ENCODE results near the gene SPAST.
A peak's percentile ranks its signal among the peaks of the same experiment; 100 is the strongest.
"Not testable (repeated sequence)": the region's sequence is repeated elsewhere in the genome, so short reads cannot be mapped to it uniquely, and the experiment has no call there.

The SPAST gene
- total RNA-seq = 46.0 reads per million, percentile 66 among the genes with 10 or more reads in this experiment

- DNase-seq = peak; percentile 94
These were observed at the start of gene SPAST for GRCh38 chr2:32063310-32064020. Gene SPAST, plus strand, starts transcription at chr2:32063556. Its CDS starts 276 bp downstream, at chr2:32063832.

- DNase-seq = not testable (repeated sequence)
These were observed 44.4 kb upstream of the SPAST start for GRCh38 chr2:32018789-32019482.

DNA sequence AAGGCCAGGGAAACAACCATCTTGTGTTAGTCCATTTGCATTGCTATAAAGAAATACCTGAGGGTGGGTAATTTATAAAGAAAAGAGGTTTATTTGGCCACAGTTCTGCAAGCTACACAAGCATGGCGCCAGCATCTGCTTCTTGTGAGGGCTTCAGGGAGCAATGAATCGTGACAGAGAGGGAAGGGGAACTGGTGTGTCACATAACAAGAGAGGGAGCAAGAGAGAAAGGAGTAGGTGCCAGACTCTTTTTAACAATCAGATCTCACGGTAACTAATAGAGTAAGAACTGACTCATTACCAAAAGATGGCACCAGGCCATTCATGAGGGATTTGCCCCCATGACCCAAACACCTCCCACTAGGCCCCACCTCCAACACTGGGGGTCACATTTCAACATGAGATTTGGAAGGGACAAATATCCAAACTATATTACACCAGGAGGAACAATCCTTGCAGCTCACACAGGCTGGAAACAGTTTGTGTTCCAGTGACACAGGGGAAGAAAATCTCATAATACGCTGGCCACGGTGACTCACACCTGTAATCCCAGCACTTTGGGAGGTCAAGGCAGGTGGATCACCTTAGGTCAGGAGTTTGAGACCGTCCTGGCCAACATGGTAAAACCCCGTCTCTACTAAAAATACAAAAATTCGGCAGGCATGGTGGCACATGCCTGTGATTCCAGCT, 29.0 kb upstream of the SPAST start:
- DNase-seq = not testable (repeated sequence)

DNA sequence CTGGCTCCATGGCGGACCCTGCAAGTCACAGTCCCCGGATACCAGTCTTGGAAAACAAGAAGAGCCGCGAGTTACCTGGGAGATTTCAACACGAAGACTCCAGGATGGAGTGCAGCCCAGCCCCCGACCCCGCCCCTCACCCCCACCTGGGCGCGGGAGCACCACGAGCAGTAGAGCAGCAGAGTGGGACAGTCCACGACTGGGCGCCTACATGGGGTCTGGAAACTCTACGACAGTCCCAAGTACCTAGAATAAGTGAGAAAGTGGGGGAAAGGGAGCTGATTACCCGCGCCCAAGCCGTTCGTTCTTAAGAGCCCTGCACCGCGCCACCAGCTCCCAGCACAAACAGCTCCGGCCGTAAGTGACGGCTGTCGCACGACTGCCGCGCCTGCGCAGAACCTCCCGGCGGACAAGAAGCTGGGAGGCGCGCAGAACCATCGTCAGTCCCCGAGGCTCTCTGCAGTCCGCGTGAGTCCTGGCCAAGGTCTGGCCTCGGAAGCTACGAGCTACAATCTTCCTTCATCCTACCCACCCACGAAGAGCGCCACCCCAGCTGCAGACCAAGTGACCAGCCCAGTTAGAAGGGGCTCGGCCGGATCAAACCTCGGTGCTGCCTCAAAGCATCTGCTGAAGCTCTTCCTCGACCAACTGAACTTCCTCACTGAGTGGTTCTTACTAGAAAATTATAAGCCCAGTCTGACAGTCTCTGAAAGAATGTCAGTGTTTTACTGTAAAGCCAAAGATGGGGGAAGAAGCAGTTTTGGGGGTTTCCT, 23.7 kb upstream of the SPAST start, which contains the start of gene DPY30:
Gene DPY30, minus strand, starts transcription at position 359 of the 773 bp plus-strand sequence. Its CDS starts 349 bp downstream, at position 10.
- peak; percentile 87 for DNase-seq

DNA sequence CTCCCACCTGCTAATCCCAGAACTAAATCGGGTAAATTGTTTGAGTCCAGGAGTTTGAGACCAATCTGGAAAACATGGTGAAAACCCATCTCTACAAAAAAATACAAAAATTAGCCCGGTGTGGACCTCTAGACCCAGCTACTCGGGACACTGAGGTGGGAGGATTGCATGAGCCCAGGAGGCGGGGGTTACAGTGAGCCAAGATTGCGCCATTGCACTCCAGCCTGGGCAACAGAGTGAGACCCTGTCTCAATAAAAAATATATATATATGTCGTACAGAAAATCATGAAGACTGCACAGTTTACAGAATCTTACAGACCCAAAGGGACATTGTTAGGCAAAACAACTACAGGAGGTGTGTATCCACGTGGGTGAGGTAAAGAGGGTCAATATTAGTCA, 19.8 kb upstream of the SPAST start:
- DNase-seq = no peak

DNA sequence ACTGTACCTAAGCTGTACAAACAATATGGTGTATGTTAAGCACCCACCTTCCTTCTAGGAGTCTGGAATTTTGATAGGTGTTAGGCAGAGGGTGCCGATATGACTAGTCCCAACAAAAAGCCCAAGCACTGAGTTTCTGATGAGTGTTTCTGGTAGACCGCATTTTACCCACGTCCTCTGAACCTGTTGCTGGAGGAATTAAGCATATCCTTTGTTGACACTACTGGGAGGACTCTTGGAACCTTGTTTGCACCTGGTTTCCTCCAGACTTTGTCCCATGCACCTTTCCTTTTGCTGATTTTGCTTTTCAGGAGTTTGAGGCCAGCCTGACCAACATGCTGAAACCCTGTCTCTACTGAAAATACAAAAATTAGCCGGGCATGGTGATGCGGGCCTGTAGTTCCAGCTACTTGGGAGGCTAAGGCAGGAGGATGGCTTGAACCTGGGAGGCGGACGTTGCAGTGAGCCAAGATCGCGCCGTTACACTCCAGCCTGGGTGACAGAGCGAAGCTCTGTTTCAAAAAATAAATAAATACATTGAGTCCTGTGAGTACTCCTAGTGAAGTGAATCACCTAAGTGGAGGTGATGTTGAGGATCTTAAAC, 11.4 kb upstream of the SPAST start:
- no peak for DNase-seq

DNA sequence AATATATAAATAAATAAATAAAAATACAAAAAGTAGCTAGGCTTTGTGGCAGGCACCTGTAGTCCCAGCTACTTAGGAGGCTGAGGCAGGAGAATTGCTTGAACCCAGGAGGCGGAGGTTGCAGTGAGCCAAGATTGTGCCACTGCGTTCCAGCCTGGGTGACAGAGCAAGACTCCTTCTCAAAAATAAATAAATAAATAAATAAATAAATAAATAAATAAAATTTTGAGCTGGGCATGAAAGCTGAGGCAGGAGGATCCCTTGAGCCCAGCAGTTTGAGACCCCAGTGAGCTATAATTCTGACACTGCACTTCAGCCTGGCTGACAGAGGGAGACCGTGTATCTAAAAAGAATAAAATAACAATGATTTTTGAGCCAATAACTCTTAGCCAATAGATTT, 8.8 kb upstream of the SPAST start:
- DNase-seq = not testable (repeated sequence)

GRCh38 chr2:32058130-32058529, 5.2 kb upstream of the SPAST start:
- no peak for DNase-seq

DNA sequence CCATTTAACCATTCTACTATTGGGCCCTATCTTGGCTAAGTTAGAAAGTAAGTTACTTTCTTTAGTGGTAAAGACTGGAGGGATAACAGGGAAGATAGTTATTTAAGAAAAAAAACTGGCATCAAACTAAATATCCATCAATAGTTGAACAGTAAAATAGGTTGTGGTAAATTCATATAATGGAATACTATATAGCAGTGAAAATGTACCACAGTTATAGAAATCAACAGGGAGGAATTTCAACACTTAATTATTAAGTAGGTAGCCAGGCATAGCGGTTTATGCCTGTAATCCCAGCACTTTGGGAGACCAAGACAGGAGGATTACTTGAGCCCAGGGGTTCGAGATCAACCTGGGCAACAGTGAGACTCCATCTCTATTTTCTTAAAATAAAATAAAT, 3.1 kb upstream of the SPAST start:
- no peak for DNase-seq

DNA sequence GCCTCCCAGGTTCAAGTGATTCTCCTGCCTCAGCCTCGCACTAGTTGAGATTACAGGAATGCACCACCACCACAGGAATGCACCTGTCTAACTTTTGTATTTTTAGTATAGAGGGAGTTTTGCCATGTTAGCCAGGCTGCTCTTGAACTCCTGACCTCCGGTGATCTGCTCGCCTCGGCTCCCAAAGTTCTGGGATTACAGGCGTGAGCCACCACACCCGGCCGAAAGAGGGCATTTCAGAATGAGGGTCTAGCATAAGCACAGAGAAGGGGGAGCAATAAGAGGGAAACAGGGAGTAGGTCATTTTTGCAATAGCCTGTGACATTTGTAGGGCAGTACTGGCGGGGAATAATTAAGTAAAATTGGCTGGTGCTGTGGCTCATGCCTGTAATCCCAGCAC, 1.9 kb upstream of the SPAST start:
- DNase-seq = no peak

DNA sequence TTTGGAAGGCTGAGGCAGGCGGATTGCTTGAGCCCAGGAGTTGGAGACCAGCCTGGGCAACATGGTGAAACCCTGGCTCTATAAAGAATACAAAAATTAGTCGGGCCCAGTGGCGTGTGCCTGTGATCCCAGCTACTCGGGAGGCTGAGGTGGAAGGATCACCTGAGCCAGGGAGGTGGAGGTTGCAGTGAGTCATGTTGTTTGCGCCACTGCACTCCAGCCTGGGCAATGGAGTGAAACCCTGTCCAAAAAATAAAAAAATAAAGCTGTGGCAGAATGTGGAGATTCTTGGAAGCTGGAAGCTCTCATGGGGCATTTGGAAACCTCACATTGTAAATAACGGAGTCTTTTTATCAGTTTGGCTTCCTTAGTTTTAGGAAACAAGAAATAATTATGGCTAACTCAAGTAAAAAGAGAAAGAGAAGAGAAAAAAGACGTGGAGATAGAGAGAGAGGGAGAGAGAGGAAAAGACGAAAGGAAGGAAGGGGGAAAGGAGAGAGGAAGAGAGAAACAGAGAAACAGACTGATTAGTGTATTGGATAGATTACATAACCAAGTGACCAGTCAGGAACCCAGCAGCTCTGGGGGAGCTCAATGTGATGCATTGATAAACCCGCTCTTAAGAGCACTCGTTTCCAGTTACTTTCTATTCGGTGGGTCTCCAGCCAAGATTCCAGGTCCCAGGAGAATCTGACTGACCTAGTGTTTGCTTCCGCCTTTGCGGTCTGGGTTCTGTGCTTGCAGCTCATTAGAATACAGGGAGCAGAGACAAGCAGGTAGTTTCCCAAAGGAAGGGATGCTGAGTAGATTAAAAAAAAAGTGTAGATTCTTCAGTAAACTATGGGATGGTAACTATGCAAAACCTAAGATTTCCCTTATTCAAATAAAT, 1.1 kb upstream of the SPAST start:
- DNase-seq = no peak

DNA sequence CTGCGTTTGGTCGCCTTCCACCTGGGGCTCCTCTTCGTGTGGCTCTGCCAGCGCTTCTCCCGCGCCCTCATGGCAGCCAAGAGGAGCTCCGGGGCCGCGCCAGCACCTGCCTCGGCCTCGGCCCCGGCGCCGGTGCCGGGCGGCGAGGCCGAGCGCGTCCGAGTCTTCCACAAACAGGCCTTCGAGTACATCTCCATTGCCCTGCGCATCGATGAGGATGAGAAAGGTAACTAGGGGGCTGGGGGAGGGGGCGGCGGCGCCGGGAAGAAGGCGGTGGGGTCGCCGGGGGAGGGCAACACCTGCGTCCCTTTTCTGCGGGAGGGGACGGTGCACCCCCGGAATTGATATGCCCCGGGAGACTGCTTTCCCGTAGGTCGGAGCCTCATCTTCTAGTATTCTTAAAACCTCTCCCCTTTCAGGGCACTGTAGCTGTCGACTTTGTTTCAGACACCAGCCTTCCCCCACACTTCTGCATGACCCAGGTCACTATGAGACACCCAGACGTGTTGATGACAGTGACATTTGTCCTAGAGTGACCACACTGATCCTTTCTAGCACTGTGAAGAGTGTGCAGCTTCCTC, 755 bp downstream of the SPAST start:
- no peak for DNase-seq

DNA sequence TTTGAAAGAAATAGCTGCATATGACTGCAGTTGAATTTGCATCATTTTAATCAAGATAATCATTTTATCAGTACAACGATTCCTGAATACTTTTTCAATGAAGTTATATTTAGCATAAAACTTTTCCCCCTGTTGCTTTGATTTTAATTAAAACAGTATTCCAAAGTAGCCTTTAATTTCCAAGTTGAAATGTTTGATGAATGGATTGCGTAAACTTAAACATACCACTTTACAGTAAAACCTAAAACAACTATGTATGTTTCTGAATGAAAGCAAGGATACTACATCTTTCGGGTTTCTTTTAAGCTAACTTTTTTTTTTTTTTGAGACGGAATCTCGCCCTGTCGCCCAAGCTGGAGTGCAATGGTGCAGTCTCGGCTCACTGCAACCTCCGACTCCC, 1.4 kb downstream of the SPAST start:
- no peak for DNase-seq

GRCh38 chr2:32067549-32067948, 4.2 kb downstream of the SPAST start:
- DNase-seq = no peak

DNA sequence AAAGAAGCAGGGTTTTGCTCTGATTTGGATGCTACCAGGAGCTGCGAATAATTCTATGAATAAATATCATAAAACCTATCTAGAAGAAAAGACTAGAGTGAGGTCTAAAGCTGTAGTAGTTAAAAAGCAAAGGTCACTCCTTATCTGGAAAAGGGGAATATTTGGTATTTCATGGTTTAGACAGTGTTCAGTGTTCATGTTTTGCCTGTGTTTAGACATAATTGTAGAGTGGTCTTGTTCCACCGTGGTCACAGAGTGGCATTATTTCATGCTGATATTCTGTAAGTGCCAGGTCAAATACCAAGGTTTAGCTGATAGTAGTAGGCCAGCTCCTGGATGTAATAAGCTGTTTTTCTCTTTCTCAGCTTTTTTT, 10.8 kb downstream of the SPAST start:
- DNase-seq = no peak

- DNase-seq = no peak
These were observed 32.3 kb downstream of the SPAST start for GRCh38 chr2:32095671-32096070.

DNA sequence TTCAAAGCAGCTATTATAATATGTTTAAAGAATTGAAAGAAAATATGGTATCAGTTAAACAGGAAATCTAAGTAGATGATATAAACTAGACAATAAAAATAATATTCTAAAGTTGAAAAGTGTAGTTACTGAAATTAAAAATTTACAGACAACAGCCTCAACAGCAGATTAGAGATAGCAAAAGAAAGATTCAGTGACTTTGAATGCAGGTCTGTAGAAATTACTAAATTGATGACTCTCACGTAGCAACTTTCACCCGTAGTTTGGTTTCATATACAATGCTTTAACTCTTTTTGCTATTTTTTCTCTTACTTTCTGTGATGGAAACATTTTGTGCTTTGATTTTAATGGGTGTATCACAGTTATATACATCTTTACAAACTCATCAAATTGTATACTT, 44.8 kb downstream of the SPAST start:
- DNase-seq = no peak

DNA sequence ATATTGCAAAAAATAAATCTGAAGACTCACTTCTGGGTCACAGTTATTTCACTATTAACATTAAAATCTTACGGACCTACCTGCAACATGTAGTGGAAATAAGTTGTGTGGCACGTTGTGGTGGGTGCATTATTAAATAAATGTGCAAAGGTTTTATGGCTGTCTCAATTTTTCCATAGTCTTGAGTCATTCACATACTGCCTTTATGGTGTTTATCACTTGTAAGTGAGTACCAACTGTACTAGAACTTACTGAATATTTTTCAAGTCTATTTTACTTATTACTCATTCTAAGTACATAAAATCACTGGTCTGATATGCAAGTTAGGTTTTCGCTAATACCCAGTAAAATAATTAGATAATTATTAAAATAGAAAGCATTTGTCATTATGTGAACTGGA, 54.7 kb downstream of the SPAST start:
- no peak for DNase-seq

GRCh38 chr2:32119161-32119560, 55.8 kb downstream of the SPAST start:
- DNase-seq = no peak

DNA sequence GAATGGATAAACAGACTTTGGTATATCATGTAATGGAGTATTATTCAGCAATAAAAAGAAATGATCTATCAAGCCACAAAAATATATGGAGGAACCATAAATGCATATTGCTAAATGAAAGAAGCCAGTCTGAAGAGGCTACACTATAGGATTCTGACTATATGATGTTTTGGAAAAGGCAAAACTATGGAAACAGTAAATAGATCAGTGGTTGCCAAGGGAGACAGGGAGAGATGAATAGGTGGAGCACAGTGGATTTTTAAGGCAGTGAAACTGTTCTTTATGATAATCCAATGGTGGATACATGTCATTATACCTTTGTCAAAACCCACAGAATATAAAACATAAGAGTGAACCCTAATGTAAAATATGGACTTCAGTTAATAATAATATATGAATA, 61.3 kb downstream of the SPAST start:
- no peak for DNase-seq

DNA sequence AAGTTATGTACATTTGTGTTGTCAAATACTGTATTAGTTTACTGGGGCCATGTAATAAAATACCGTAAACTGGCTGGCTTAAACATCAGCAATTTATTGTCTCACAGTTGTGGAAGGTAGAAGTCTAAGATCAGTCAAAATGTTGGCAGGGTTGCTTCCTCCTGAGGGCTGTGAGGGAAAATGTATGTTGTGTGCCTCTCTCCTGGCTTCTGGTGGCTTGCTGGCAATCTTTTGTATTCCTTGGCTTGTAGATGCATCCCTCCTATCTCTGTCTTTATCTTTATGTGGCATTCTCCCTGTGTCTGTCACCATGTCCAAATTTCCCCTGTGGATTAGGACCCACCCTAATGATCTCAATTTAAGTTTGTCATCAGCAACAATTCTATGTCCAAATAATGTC, 65.3 kb downstream of the SPAST start:
- no peak for DNase-seq
